ENCODE data around the gene NELFA.

NELFA gene

DNA sequence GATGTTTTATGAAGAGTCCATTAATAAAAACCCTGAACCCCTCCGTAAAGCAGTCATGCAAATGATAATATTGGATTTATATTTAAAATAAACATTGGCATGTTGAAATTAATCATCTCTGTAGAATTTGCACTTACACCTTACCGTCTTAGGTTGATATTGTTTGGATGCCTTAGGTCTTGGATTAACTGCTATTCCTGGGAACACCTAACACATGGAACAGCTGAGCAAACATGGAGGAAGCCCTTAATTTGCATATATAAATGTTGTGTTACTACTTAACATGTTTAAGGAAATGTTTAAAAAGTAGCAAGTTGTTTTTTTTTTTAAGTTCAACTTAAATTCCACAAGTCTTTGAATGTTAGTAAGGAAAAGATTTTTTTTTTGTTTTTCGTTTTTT lies 75.1 kb downstream of the NELFA start:
- DNase-seq (ENCODE audit: low read depth): no peak

DNA sequence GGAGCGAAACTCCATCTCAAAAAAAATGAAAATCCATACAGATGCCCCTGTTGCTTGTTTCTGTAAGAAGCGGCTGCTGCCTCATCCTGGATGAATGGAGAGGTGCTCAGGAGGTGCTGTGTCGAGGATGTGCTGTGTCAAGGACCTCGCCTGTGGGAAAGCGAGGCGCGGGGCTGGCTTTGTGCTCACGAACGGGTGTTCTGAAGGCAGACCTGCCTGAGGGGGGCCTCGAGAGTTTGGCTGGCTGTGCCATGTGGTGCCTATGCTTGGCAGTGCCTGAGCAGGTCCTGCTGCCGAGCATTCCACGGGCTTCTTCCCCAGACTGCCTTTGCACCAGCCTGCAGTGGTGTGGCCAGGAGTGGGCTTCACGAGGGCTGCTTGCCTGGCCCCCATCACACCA lies 76.0 kb downstream of the NELFA start:
- DNase-seq (ENCODE audit: low read depth): no peak

All from HS-5 (cell line).